H1 (cell line): ENCODE data around the gene SSC5D. TPM values are rescaled to one million over a fixed set of nuclear protein-coding genes. Genes with fewer than 3 reads are reported as not detected.
A peak's percentile ranks its signal among the peaks of the same experiment; 100 is the strongest.

Experiments used
- CTCF ChIA-PET: fragments of 300-600 bp; sonication (Branson Sonifier 250); formaldehyde crosslinking; loops from one replicate; lab custom pipeline; 2021; ENCODE audit not compliant: partially characterized antibody; lab: Charles Lee
- POLR2A ChIA-PET: fragments of 300-600 bp; sonication (Branson Sonifier 250); formaldehyde crosslinking; loops from one replicate; lab custom pipeline; 2021; ENCODE audit warnings: inconsistent platforms; ENCODE audit not compliant: partially characterized antibody; lab: Charles Lee
- DNase-seq, 2 experiments: peaks; one replicate each; pipeline versions ENCODE4 v3.0.0 to v3.0.0-alpha.2; 2010 to 2022; ENCODE audit warnings: low spot score in 2 of 2, low read depth in 1 of 2, mixed read lengths in 1 of 2
- FAIRE-seq: peaks from 2 replicates; lab custom pipeline; 2011; peaks lifted over from hg19 to GRCh38; lab: Jason Lieb, UNC
- H2AFZ ChIP-seq: 2 replicates; pipeline ENCODE4 v1.8.1; 2012; ENCODE audit warnings: low read length, inconsistent platforms
- H2AK5ac ChIP-seq: 2 replicates; pipeline ENCODE4 v1.6.1; 2013; ENCODE audit warnings: low read depth, low read length
- H2BK120ac ChIP-seq: replicated peaks from 2 replicates; pipeline ENCODE3; 2013; ENCODE audit warnings: low read depth, low read length, inconsistent platforms
- H2BK12ac ChIP-seq: 2 replicates; pipeline ENCODE4 v1.6.1; 2013; ENCODE audit warnings: low read depth, low read length
- H2BK15ac ChIP-seq: 2 replicates; pipeline ENCODE4 v1.6.1; 2013; ENCODE audit warnings: low read length
- H2BK20ac ChIP-seq: 2 replicates; pipeline ENCODE4 v1.6.1; 2013; ENCODE audit warnings: low read length
- H2BK5ac ChIP-seq: 2 replicates; pipeline ENCODE4 v1.6.1; 2013; ENCODE audit warnings: low read depth, low read length
- H3K14ac ChIP-seq: 2 replicates; pipeline ENCODE4 v1.6.1; 2013; ENCODE audit warnings: inconsistent platforms; ENCODE audit not compliant: insufficient read length
- H3K18ac ChIP-seq: 2 replicates; pipeline ENCODE4 v1.6.1; 2013; ENCODE audit warnings: low read length; ENCODE audit errors: extremely low read depth
- H3K23ac ChIP-seq: 2 replicates; pipeline ENCODE4 v1.6.1; 2013; ENCODE audit warnings: inconsistent platforms; ENCODE audit not compliant: insufficient read length
- H3K23me2 ChIP-seq: 2 replicates; pipeline ENCODE4 v1.6.1; 2013; ENCODE audit warnings: low read depth, low read length
- H3K27ac ChIP-seq: 2 replicates; pipeline ENCODE4 v1.6.1; 2011; ENCODE audit warnings: low read depth, low read length, inconsistent platforms
- H3K27me3 ChIP-seq, 4 experiments: replicated peaks in 1 of 4; 1 replicate in 1 of 4; 2 replicates in 3 of 4; pipeline versions ENCODE4 v1.6.1 to v1.8.1; 2011 to 2013; ENCODE audit warnings: low read length in 3 of 4, mild to moderate bottlenecking in 3 of 4, inconsistent platforms in 2 of 4, mixed read lengths in 2 of 4, moderate library complexity in 1 of 4; ENCODE audit not compliant: control insufficient read depth in 3 of 4, insufficient read depth in 3 of 4; ENCODE audit errors: extremely low read depth in 1 of 4
- H3K36me3 ChIP-seq, 4 experiments: 2 replicates each; pipeline versions ENCODE4 v1.6.1 to v1.8.1; 2011 to 2013; ENCODE audit warnings: mild to moderate bottlenecking in 4 of 4, low read length in 3 of 4, moderate library complexity in 2 of 4, control low read depth in 1 of 4, inconsistent platforms in 1 of 4; ENCODE audit not compliant: insufficient read depth in 4 of 4, control insufficient read depth in 2 of 4
- H3K4ac ChIP-seq: replicated peaks from 2 replicates; pipeline ENCODE3; 2013; ENCODE audit warnings: low read length, low read depth, mixed read lengths, inconsistent platforms; ENCODE audit not compliant: insufficient read length
- H3K4me1 ChIP-seq, 4 experiments: replicated peaks in 1 of 4; 1 replicate in 1 of 4; 2 replicates in 3 of 4; pipeline versions ENCODE4 v1.6.1 to v1.8.1; 2011 to 2013; ENCODE audit warnings: low read length in 3 of 4, inconsistent platforms in 2 of 4, mixed read lengths in 1 of 4; ENCODE audit not compliant: insufficient read depth in 4 of 4, control insufficient read depth in 3 of 4
- H3K4me2 ChIP-seq, 2 experiments: 2 replicates each; pipeline versions ENCODE4 v1.6.1 to v1.8.1; 2011 to 2013; ENCODE audit warnings: low read depth in 2 of 2, low read length in 2 of 2, control low read depth in 1 of 2, inconsistent platforms in 1 of 2, mild to moderate bottlenecking in 1 of 2; ENCODE audit not compliant: insufficient read depth in 1 of 2
- H3K4me3 ChIP-seq, 4 experiments: fragments of 200-600, 300-600 bp in 1 of 4; sonication (generic), shearing (Covaris generic), sonication (Bioruptor Twin) in 1 of 4; 2 replicates each; pipeline versions ENCODE4 v1.5.1 to v1.8.1; 2011 to 2016; ENCODE audit warnings: low read length in 4 of 4, low read depth in 3 of 4, control low read depth in 2 of 4, inconsistent platforms in 2 of 4, mild to moderate bottlenecking in 2 of 4, mixed read lengths in 1 of 4, moderate library complexity in 1 of 4; ENCODE audit not compliant: insufficient read depth in 2 of 4; ENCODE audit errors: extremely low read depth in 1 of 4
- H3K56ac ChIP-seq: replicated peaks from 2 replicates; pipeline ENCODE3; 2013; ENCODE audit warnings: low read depth, mild to moderate bottlenecking, mixed read lengths, low read length, inconsistent platforms; ENCODE audit not compliant: insufficient read length
- H3K79me1 ChIP-seq: 2 replicates; pipeline ENCODE4 v1.6.1; 2013; ENCODE audit warnings: low read depth, low read length, control low read depth
- H3K79me2 ChIP-seq, 2 experiments: 2 replicates each; pipeline versions ENCODE4 v1.6.1 to v1.8.1; 2012 to 2013; ENCODE audit warnings: low read length in 2 of 2, mild to moderate bottlenecking in 2 of 2, inconsistent platforms in 1 of 2; ENCODE audit not compliant: insufficient read depth in 2 of 2, control insufficient read depth in 1 of 2
- H3K9ac ChIP-seq, 4 experiments: replicated peaks in 1 of 4; 1 replicate in 1 of 4; 2 replicates in 3 of 4; pipeline versions ENCODE4 v1.6.1 to v1.8.1; 2011 to 2013; ENCODE audit warnings: low read depth in 3 of 4, low read length in 3 of 4, control low read depth in 2 of 4, mild to moderate bottlenecking in 2 of 4, moderate library complexity in 2 of 4, inconsistent platforms in 1 of 4; ENCODE audit errors: extremely low read depth in 1 of 4
- H3K9me3 ChIP-seq, 2 experiments: 2 replicates each; pipeline versions ENCODE4 v1.6.1 to v1.8.1; 2012 to 2013; ENCODE audit warnings: mild to moderate bottlenecking in 2 of 2, moderate library complexity in 2 of 2, control low read depth in 1 of 2, inconsistent platforms in 1 of 2, low read depth in 1 of 2, low read length in 1 of 2, mixed read lengths in 1 of 2; ENCODE audit not compliant: insufficient read depth in 2 of 2
- H4K20me1 ChIP-seq, 2 experiments: replicated peaks in 1 of 2; 2 replicates each; pipeline versions ENCODE3 to v1.8.1; 2011 to 2013; ENCODE audit warnings: inconsistent platforms in 2 of 2, low read length in 2 of 2, mild to moderate bottlenecking in 1 of 2; ENCODE audit not compliant: insufficient read depth in 2 of 2, control insufficient read depth in 1 of 2
- H4K5ac ChIP-seq: 2 replicates; pipeline ENCODE4 v1.6.1; 2013; ENCODE audit warnings: low read length, low read depth, mixed read lengths, inconsistent platforms; ENCODE audit not compliant: insufficient read length
- H4K8ac ChIP-seq: 2 replicates; pipeline ENCODE4 v1.8.0; 2013; ENCODE audit warnings: mild to moderate bottlenecking, moderate library complexity, low read length, inconsistent platforms; ENCODE audit not compliant: insufficient read depth; ENCODE audit errors: extremely low read depth
- H4K91ac ChIP-seq: replicated peaks from 2 replicates; pipeline ENCODE3; 2013; ENCODE audit warnings: low read length, mixed read lengths, inconsistent platforms; ENCODE audit not compliant: insufficient read length
- EZH2 ChIP-seq: fragments of 200-600 bp; sonication (generic); IDR thresholded peaks from 2 replicates; pipeline ENCODE4 v1.7.1; 2012; ENCODE audit warnings: low read depth, mild to moderate bottlenecking, moderate library complexity, low read length, inconsistent platforms; ENCODE audit not compliant: severe bottlenecking
- GABPA ChIP-seq: IDR thresholded peaks from 2 replicates; pipeline ENCODE4 v1.6.1; 2011; ENCODE audit warnings: mild to moderate bottlenecking, low read length, moderate library complexity, borderline replicate concordance; ENCODE audit not compliant: insufficient read depth
- POLR2AphosphoS5 ChIP-seq: IDR thresholded peaks from 2 replicates; pipeline ENCODE4 v1.6.1; 2011; ENCODE audit warnings: low read depth, low read length
- POU5F1 ChIP-seq: IDR thresholded peaks from 2 replicates; pipeline ENCODE4 v1.6.1; 2011; ENCODE audit warnings: low read depth, mild to moderate bottlenecking, low read length, moderate library complexity
- SIN3A ChIP-seq, 2 experiments: IDR thresholded peaks in 1 of 2; conservative IDR thresholded peaks in 1 of 2; 2 replicates each; pipeline ENCODE4 v1.6.1; 2011 to 2012; ENCODE audit warnings: low read length in 2 of 2, improper control_type of control experiment in 1 of 2, low read depth in 1 of 2, mild to moderate bottlenecking in 1 of 2
- SIRT6 ChIP-seq: IDR thresholded peaks from one replicate; pipeline ENCODE4 v1.7.1; 2012; ENCODE audit warnings: low read length, inconsistent platforms
- SP4 ChIP-seq: IDR thresholded peaks from 2 replicates; pipeline ENCODE4 v1.6.1; 2012; ENCODE audit warnings: low read length, inconsistent platforms
- TBP ChIP-seq: IDR thresholded peaks from 2 replicates; pipeline ENCODE4 v1.6.1; 2011; ENCODE audit warnings: low read depth, low read length, improper control_type of control experiment
- WGBS, 2 experiments: shearing (Covaris generic) in 1 of 2; methylation state at CpG; one replicate each; pipeline versions ENCODE4 v1.1.6 to v1.1.7; 2013 to 2015; ENCODE audit warnings: low lambda C conversion rate in 2 of 2, mixed read lengths in 2 of 2, inconsistent platforms in 1 of 2, low coverage in 1 of 2, missing lambda C conversion rate in 1 of 2; ENCODE audit not compliant: insufficient replicate concordance in 2 of 2, insufficient coverage in 1 of 2, insufficient read length in 1 of 2; ENCODE audit errors: extremely low coverage in 1 of 2, missing lambda C conversion rate in 1 of 2; 5-methylcytosine and 5-hydroxymethylcytosine counted together
- polyA plus RNA-seq, 7 experiments: library from polyadenylated mRNA; depleted of rRNA in 3 of 7; stranded (reverse) in 5 of 7; unstranded in 2 of 7; fragments of >200 nt in 5 of 7; fragments of 200-250 nt in 2 of 7; gene quantifications; 1 replicate in 5 of 7; 2 replicates in 1 of 7; 4 replicates in 1 of 7; pipeline versions ENCODE4 v1.2.1 to v1.2.3, GENCODE V29; 2011 to 2013; ENCODE audit warnings: missing spikeins in 2 of 7, mixed read lengths in 2 of 7
- total RNA-seq: library from RNA; stranded (reverse); fragmentation: NEBNext Ultra II Directional; extraction: Animal tissue kit (Norgen Biotek cat#: 25700); gene quantifications from 2 replicates; pipeline ENCODE4 v1.2.1, GENCODE V29; 2021
- TF ChIP-seq, protein P1 (sequence below): IDR thresholded peaks from 2 replicates; pipeline ENCODE4 v1.6.1; 2011; ENCODE audit warnings: low read length, improper control_type of control experiment

The SSC5D gene
- total and polyA plus RNA-seq, 2 of the 8 experiments (the other 6 are each of a cell fraction or from before 2014, with no cell fraction given): 0.39 to 1.7 TPM

DNA sequence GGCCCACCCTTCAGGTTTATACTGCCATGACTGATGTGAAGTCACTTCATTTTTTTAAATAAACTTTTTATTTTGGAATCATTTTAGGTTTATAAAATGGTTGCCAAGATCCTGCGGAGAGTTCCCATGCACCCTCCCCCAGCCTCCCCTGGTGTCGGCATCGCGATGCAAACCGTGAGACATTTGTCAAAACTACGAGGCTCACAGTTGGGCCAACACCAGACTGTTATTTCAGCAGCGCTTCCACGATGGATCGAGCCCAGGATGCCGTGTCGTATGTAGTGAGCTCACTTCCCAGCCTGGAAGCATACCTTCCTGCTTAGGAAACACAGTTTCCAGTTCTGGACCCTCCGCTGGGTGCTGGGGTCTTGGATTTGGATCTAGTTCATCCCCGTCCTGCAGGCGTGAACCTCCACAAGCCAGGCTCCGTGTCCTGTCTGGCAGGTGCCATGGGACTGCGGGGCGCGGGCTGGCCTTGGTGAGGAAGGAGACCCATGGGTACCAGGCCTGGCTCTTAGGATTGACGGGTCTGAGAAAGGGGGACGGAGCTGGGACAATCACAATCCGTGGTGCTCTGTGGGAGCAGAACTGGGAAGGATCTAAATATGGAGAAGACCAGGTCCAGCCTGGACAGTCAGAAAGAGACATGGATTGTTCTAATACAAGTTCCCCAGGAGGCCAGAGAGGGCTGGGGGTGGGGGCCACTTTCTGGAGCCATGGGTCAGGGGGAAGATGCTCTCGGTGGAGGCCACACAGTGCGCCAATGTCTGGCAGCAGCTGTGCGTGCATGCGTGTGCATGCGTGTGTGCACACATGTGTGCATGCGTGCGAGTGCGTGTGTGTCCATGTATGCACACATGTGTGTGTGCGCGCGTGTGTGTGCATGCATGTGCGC, 51.1 kb downstream of the SSC5D start:
- Histone ChIP-seq H4K8ac (peak overlapping the region; percentile 73; the same call in 1 of the 2 replicates), H3K27ac (no peak overlapping the region), H3K23me2 (peaks cover 14% of the 10 kb centered on the region; the same call in 1 of the 2 replicates), H3K4me2 (no peak overlapping the region), H2BK12ac (peak overlapping the region; percentile 80; the same call in 1 of the 2 replicates), H2AK5ac (peak overlapping the region; percentile 53; the same call in 1 of the 2 replicates), H3K23ac (no peak overlapping the region), H3K14ac (no peak overlapping the region), H3K18ac (no peak overlapping the region), H3K79me1 (no peaks in the 10 kb centered on the region), H3K27me3 (no peaks in the 10 kb centered on the region; a peak in 3 of 7 replicates), H3K79me2 (no peaks in the 10 kb centered on the region), H2BK15ac (peak overlapping the region; percentile 88; the same call in 1 of the 2 replicates), H3K4me3 (no peak overlapping the region), H3K56ac (no peak overlapping the region), H3K4ac (peak overlapping the region; percentile 94), H3K36me3 (no peaks in the 10 kb centered on the region; a peak in 1 of 8 replicates), H3K4me1 (peaks cover 0 to 17% (median 5%) of the 10 kb centered on the region in 4 experiments; a peak in 4 of 7 replicates), H2BK20ac (0 out of 2 replicates have a peak overlapping the region, but pooled peaks have one; percentile 34), H4K5ac (no peak overlapping the region), H2BK5ac (peak overlapping the region; percentile 10; the same call in 1 of the 2 replicates), H3K9me3 (no peaks in the 10 kb centered on the region), H3K9ac (no peak overlapping the region), H4K20me1 (peaks cover 0 to 3% of the 10 kb centered on the region in 2 experiments), H4K91ac (peak overlapping the region; percentile 85), H2AFZ (no peak overlapping the region), H2BK120ac (no peak overlapping the region)
- POLR2A ChIA-PET: interaction anchor here (0.9 to 1.3 kb wide), 2 partner anchors 13 to 19 kb away, joined by 3 read pairs; no protein-coding TSS in a partner anchor
- FAIRE-seq (no peak), DNase-seq (no peak)
- 92% methylated on average over 33 of the region's 33 CpGs; no CpG with 5 or more reads in 1 of the 2 experiments for WGBS, 2 experiments
- CTCF ChIA-PET: interaction anchor here (0.6 to 1.7 kb wide), 3 partner anchors 10 to 94 kb away, joined by 3 to 5 read pairs (median 3); no protein-coding TSS in a partner anchor
- TF ChIP-seq GABPA (no peak), SIRT6 (no peak), EZH2 (no peak), SIN3A (conservative IDR thresholded peaks at IDR 0.05 in 1 of 2, IDR thresholded peaks at IDR 0.05 in 1 of 2; ENCODE audit: low read depth in 1 of 2, low read length in 2 of 2) (no peak), SP4 (no peak), POU5F1 (no peak), POLR2AphosphoS5 (no peak), TBP (no peak)
- TF ChIP-seq, protein P1, sequence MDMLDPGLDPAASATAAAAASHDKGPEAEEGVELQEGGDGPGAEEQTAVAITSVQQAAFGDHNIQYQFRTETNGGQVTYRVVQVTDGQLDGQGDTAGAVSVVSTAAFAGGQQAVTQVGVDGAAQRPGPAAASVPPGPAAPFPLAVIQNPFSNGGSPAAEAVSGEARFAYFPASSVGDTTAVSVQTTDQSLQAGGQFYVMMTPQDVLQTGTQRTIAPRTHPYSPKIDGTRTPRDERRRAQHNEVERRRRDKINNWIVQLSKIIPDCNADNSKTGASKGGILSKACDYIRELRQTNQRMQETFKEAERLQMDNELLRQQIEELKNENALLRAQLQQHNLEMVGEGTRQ: no peak
